Measurements from ENCODE around the gene ACBD7. TPM values are rescaled to one million over a fixed set of nuclear protein-coding genes. Genes with fewer than 3 reads are reported as not detected.

ACBD7 gene
- total RNA-seq, 1 experiment from 2014 or later, result 13.9 TPM

DNA sequence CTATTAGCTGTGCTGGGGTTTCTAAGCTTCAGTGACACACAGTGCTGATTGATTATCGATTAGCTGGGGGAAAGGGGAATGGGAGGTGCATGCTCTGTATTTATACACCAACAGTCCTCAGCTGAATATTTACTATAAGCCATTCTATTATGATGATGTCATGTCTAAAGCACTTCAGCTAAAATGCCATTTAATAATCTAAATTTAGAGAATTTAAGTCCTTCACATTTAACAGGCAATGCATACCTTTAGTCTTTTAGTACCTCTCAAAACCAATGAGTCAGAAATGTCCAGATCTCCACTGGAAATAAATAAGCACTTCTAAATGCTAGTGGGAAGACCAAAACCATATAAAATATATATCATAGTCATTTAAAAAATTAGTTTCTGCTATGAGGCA, 33.1 kb upstream of the ACBD7 start:
- POLR2A ChIA-PET, result no interaction called here
- TF ChIP-seq, protein P1, sequence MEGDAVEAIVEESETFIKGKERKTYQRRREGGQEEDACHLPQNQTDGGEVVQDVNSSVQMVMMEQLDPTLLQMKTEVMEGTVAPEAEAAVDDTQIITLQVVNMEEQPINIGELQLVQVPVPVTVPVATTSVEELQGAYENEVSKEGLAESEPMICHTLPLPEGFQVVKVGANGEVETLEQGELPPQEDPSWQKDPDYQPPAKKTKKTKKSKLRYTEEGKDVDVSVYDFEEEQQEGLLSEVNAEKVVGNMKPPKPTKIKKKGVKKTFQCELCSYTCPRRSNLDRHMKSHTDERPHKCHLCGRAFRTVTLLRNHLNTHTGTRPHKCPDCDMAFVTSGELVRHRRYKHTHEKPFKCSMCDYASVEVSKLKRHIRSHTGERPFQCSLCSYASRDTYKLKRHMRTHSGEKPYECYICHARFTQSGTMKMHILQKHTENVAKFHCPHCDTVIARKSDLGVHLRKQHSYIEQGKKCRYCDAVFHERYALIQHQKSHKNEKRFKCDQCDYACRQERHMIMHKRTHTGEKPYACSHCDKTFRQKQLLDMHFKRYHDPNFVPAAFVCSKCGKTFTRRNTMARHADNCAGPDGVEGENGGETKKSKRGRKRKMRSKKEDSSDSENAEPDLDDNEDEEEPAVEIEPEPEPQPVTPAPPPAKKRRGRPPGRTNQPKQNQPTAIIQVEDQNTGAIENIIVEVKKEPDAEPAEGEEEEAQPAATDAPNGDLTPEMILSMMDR (IDR thresholded peaks at IDR 0.05; ENCODE audit: insufficient read depth in 1 of 2, low read depth in 1 of 2, low read length in 1 of 2, severe bottlenecking in 1 of 2, unreplicated experiment in 1 of 2), result no peak
- peaks cover 11% of the 10 kb centered on the region for H3K36me3 Mint-ChIP-seq (ENCODE audit: insufficient read depth, unreplicated experiment)
- DNase-seq, result no peak
- no peaks in the 10 kb centered on the region for H3K27me3 Mint-ChIP-seq (ENCODE audit: insufficient read depth, unreplicated experiment)
- Histone ChIP-seq H3K9me3 (no peaks in the 10 kb centered on the region), H3K36me3 (ENCODE audit: control insufficient read depth, insufficient read depth, low read length) (peaks cover 2% of the 10 kb centered on the region; the same call in 1 of the 2 replicates), H3K4me1 (no peaks in the 10 kb centered on the region), H3K4me3 (ENCODE audit: low read depth, low read length) (no peak overlapping the region), H3K27me3 (replicated peaks; ENCODE audit: control insufficient read depth, insufficient read depth, low read length) (no peaks in the 10 kb centered on the region)
- no peak overlapping the region for H3K4me3 Mint-ChIP-seq (ENCODE audit: unreplicated experiment)
- no TSS peak for BruUV-seq (replicated peaks)
- CTCF ChIA-PET, result no interaction called here
- no peaks in the 10 kb centered on the region for H3K4me1 Mint-ChIP-seq (ENCODE audit: low read depth, unreplicated experiment)
- H3K9me3 Mint-ChIP-seq (ENCODE audit: unreplicated experiment), result no peaks in the 10 kb centered on the region
- intact Hi-C loops (cut with micrococcal nuclease; ENCODE audit: unreplicated experiment), result no loop called here
- H3K27ac Mint-ChIP-seq (ENCODE audit: unreplicated experiment), result no peak overlapping the region

- no peaks in the 10 kb centered on the region for H3K4me1 ChIP-seq
- no peak overlapping the region for H3K27ac Mint-ChIP-seq (ENCODE audit: unreplicated experiment)
- H3K9me3 ChIP-seq, result no peaks in the 10 kb centered on the region
- intact Hi-C loops (cut with micrococcal nuclease; ENCODE audit: unreplicated experiment), result no loop called here
- POLR2A ChIA-PET, result no interaction called here
- no TSS peak for BruUV-seq (replicated peaks)
- H3K4me3 ChIP-seq (ENCODE audit: low read depth, low read length), result no peak overlapping the region
- H3K27me3 Mint-ChIP-seq (ENCODE audit: insufficient read depth, unreplicated experiment), result no peaks in the 10 kb centered on the region
- no peaks in the 10 kb centered on the region for H3K9me3 Mint-ChIP-seq (ENCODE audit: unreplicated experiment)
- TF ChIP-seq, protein P1 (IDR thresholded peaks at IDR 0.05; ENCODE audit: insufficient read depth in 1 of 2, low read depth in 1 of 2, low read length in 1 of 2, severe bottlenecking in 1 of 2, unreplicated experiment in 1 of 2), result no peak
- no peak for DNase-seq
- H3K36me3 Mint-ChIP-seq (ENCODE audit: insufficient read depth, unreplicated experiment), result no peaks in the 10 kb centered on the region
- no peaks in the 10 kb centered on the region for H3K27me3 ChIP-seq (replicated peaks; ENCODE audit: control insufficient read depth, insufficient read depth, low read length)
- no peaks in the 10 kb centered on the region for H3K4me1 Mint-ChIP-seq (ENCODE audit: low read depth, unreplicated experiment)
- CTCF ChIA-PET, result no interaction called here
- no peak overlapping the region for H3K4me3 Mint-ChIP-seq (ENCODE audit: unreplicated experiment)
- H3K36me3 ChIP-seq (ENCODE audit: control insufficient read depth, insufficient read depth, low read length), result no peaks in the 10 kb centered on the region; the same call in 1 of the 2 replicates
Observed at GRCh38 chr10:15120523-15120922, 31.9 kb upstream of the ACBD7 start.

DNA sequence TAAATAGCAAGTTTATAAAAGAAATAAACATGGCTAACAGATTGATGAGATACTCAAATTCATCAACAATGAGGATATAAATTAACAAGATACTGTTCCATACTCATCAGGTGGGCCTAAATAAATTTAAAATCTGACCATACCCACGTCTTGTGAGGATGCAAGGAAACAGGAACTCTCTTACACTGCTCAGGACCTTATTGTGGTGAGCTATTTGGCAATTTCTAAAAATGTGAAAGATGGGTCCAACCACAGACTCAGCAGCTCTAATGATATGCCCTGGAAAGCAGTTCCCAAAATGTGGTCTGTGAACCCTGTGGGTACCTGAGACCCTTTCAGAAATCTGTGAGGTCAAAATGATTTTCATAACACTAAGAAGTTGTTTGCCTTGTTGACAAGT, 30.0 kb upstream of the ACBD7 start:
- H3K36me3 Mint-ChIP-seq (ENCODE audit: insufficient read depth, unreplicated experiment), result peaks cover 7% of the 10 kb centered on the region
- H3K4me3 Mint-ChIP-seq (ENCODE audit: unreplicated experiment), result no peak overlapping the region
- BruUV-seq (replicated peaks), result no TSS peak
- Histone ChIP-seq H3K4me3 (ENCODE audit: low read depth, low read length) (no peak overlapping the region), H3K9me3 (no peaks in the 10 kb centered on the region), H3K4me1 (no peaks in the 10 kb centered on the region), H3K27me3 (replicated peaks; ENCODE audit: control insufficient read depth, insufficient read depth, low read length) (no peaks in the 10 kb centered on the region), H3K36me3 (ENCODE audit: control insufficient read depth, insufficient read depth, low read length) (no peaks in the 10 kb centered on the region; the same call in 1 of the 2 replicates)
- H3K4me1 Mint-ChIP-seq (ENCODE audit: low read depth, unreplicated experiment), result no peaks in the 10 kb centered on the region
- intact Hi-C loops (cut with micrococcal nuclease; ENCODE audit: unreplicated experiment), result no loop called here
- no peaks in the 10 kb centered on the region for H3K9me3 Mint-ChIP-seq (ENCODE audit: unreplicated experiment)
- TF ChIP-seq, protein P1 (IDR thresholded peaks at IDR 0.05; ENCODE audit: insufficient read depth in 1 of 2, low read depth in 1 of 2, low read length in 1 of 2, severe bottlenecking in 1 of 2, unreplicated experiment in 1 of 2), result no peak
- ChIA-PET POLR2A (no interaction called here), CTCF (no interaction called here)
- no peak overlapping the region for H3K27ac Mint-ChIP-seq (ENCODE audit: unreplicated experiment)
- DNase-seq, result no peak
- H3K27me3 Mint-ChIP-seq (ENCODE audit: insufficient read depth, unreplicated experiment), result no peaks in the 10 kb centered on the region
